ENCODE results near the gene APIP.
"Not testable (repeated sequence)": the region's sequence is repeated elsewhere in the genome, so short reads cannot be mapped to it uniquely, and the experiment has no call there.

GRCh38 chr11:34913556-34913955, 2.6 kb downstream of the APIP start:
- TF ChIP-seq FOXK2 (IDR thresholded peaks at IDR 0.05); SP1 (IDR thresholded peaks at IDR 0.05); PKNOX1 (IDR thresholded peaks at IDR 0.05); ZNF384 (IDR thresholded peaks at IDR 0.05); FOXM1 (IDR thresholded peaks at IDR 0.05; ENCODE audit: borderline replicate concordance); ELF4 (IDR thresholded peaks at IDR 0.05); BHLHE40 (IDR thresholded peaks at IDR 0.05; ENCODE audit: borderline replicate concordance); HDGF (IDR thresholded peaks at IDR 0.05; ENCODE audit: borderline replicate concordance); LEF1 (IDR thresholded peaks at IDR 0.05; ENCODE audit: borderline replicate concordance); L3MBTL2 (conservative IDR thresholded peaks at IDR 0.05); TARDBP (IDR thresholded peaks at IDR 0.05); SUZ12 (IDR thresholded peaks at IDR 0.05); NFRKB (IDR thresholded peaks at IDR 0.05): not testable (repeated sequence)

Measured in HEK293T (cell line).